DND-41 (cell line): ENCODE measurements around the gene MOXD1.

Experiments used
- ATAC-seq: fragments of 200-7000 bp; cut with Tn5 transposase; 3 replicates; pipeline ENCODE4 v1.9.1; 2021; ENCODE audit warnings: low read depth; ENCODE audit not compliant: insufficient read depth
- DNase-seq: peaks from one replicate; pipeline ENCODE4 v3.0.0-alpha.2; 2020
- H2AFZ ChIP-seq: 2 replicates; pipeline ENCODE4 v1.6.0; 2012; ENCODE audit warnings: low read depth, low read length
- H3K27ac ChIP-seq: 2 replicates; pipeline ENCODE4 v1.5.1; 2012; ENCODE audit warnings: low read length, inconsistent platforms
- H3K27me3 ChIP-seq: fragments of 200-600 bp; sonication (generic); 2 replicates; pipeline ENCODE4 v1.6.0; 2012; ENCODE audit warnings: low read length, mild to moderate bottlenecking, inconsistent platforms; ENCODE audit not compliant: insufficient read depth, poor library complexity
- H3K36me3 ChIP-seq: 2 replicates; pipeline ENCODE4 v1.5.1; 2012; ENCODE audit warnings: low read length, inconsistent platforms; ENCODE audit not compliant: insufficient read depth
- H3K4me1 ChIP-seq: 2 replicates; pipeline ENCODE4 v1.5.1; 2012; ENCODE audit warnings: mild to moderate bottlenecking, low read length; ENCODE audit not compliant: insufficient read depth
- H3K4me2 ChIP-seq: 2 replicates; pipeline ENCODE4 v1.6.0; 2012; ENCODE audit warnings: mild to moderate bottlenecking, moderate library complexity, low read length, inconsistent platforms; ENCODE audit not compliant: insufficient read depth
- H3K4me3 ChIP-seq, 2 experiments: fragments of 200-600 bp in 1 of 2; shearing (Covaris generic) in 1 of 2; 2 replicates each; pipeline ENCODE4 v1.5.1; 2012 to 2016; ENCODE audit warnings: inconsistent platforms in 2 of 2, low read length in 2 of 2, mild to moderate bottlenecking in 2 of 2, low read depth in 1 of 2, moderate library complexity in 1 of 2
- H3K79me2 ChIP-seq: 2 replicates; pipeline ENCODE4 v1.6.0; 2012; ENCODE audit warnings: low read length, inconsistent platforms; ENCODE audit not compliant: insufficient read depth
- H3K9ac ChIP-seq: 2 replicates; pipeline ENCODE4 v1.6.0; 2012; ENCODE audit warnings: low read depth, mild to moderate bottlenecking, inconsistent platforms, low read length, moderate library complexity
- H3K9me3 ChIP-seq: 2 replicates; pipeline ENCODE4 v1.5.1; 2012; ENCODE audit warnings: low read length, moderate library complexity, mild to moderate bottlenecking, inconsistent platforms; ENCODE audit not compliant: insufficient read depth, severe bottlenecking
- H4K20me1 ChIP-seq: 2 replicates; pipeline ENCODE4 v1.6.0; 2012; ENCODE audit warnings: low read length; ENCODE audit not compliant: insufficient read depth
- EZH2 ChIP-seq: IDR thresholded peaks from 3 replicates; pipeline ENCODE4 v1.6.1; 2012; ENCODE audit warnings: borderline replicate concordance, low read depth, mild to moderate bottlenecking, moderate library complexity, low read length, inconsistent platforms; ENCODE audit not compliant: severe bottlenecking
- TF ChIP-seq, protein P1 (sequence below): IDR thresholded peaks from 2 replicates; pipeline ENCODE4 v1.5.1; 2012; ENCODE audit warnings: borderline replicate concordance, low read length, moderate library complexity, mild to moderate bottlenecking; ENCODE audit not compliant: poor library complexity, severe bottlenecking; ENCODE audit errors: extremely low read depth

Gene MOXD1

DNA sequence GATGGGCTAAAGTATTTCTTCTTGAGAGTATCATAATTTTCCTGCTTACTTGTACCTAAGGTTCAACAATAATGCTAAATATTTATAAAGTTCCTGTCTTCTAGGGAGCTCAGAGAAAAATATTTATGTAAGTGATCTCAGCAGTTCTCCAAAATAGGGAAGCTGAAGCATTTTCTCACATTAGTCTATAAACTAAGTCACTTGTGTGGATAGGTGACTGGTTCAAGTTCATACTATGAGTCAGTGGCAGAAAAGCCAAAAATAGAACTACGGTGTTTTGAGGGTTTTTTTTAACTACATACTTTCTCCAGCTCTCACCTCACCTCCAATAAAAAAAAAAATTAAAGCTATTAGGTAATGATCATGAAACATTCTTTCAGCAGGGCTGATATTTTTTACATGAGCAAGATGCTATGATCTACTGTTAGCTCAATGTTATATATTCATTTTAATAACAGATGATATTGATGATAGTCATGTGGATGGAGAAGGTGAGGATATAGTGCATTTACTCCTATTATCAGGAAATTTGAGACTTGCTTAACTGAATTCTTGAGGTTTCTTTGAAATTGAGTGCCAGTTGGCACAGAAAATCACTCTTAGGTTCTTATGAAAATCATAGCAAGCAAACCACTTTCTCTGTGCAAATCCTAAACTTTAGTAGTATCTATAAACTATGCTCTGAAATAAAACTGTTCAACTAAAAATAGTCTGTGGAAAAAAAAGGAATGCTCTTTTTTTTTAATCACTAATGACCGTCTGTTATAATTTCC is 4.1 kb upstream of the MOXD1 start:
- Histone ChIP-seq H3K36me3 (no peaks in the 10 kb centered on the region), H3K4me2 (no peak overlapping the region)

DNA sequence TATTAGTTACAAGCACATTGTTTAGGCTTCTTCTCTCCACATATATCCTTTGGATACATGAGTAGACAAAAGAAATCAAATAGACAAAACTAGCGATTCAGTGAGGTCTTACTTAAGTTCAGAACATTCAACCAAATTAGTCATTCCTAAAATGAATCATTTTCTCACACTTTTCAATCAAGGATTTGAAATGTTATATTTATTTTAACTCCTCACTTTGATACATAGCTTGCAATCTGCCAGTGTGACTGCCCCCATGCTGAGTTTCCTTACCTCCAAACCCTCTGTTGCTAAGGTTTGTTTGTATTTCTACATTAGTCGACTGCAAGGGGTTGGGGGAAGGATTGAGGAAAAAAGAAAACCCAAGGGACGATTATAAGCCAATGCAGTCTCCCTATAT is 3.5 kb upstream of the MOXD1 start:
- TF ChIP-seq EZH2 = no peak
- Histone ChIP-seq H2AFZ (no peak overlapping the region), H3K27me3 (no peaks in the 10 kb centered on the region), H3K79me2 (no peaks in the 10 kb centered on the region), H3K4me2 (no peak overlapping the region), H4K20me1 (no peaks in the 10 kb centered on the region), H3K4me1 (no peaks in the 10 kb centered on the region), H3K4me3 (no peak overlapping the region), H3K36me3 (no peaks in the 10 kb centered on the region), H3K9ac (no peak overlapping the region), H3K27ac (no peak overlapping the region), H3K9me3 (no peaks in the 10 kb centered on the region)
- DNase-seq (no peak), ATAC-seq (no peak)

More for the DNA sequence above, 4.1 kb upstream of the MOXD1 start:
- no peak for TF ChIP-seq EZH2
- TF ChIP-seq, protein P1, sequence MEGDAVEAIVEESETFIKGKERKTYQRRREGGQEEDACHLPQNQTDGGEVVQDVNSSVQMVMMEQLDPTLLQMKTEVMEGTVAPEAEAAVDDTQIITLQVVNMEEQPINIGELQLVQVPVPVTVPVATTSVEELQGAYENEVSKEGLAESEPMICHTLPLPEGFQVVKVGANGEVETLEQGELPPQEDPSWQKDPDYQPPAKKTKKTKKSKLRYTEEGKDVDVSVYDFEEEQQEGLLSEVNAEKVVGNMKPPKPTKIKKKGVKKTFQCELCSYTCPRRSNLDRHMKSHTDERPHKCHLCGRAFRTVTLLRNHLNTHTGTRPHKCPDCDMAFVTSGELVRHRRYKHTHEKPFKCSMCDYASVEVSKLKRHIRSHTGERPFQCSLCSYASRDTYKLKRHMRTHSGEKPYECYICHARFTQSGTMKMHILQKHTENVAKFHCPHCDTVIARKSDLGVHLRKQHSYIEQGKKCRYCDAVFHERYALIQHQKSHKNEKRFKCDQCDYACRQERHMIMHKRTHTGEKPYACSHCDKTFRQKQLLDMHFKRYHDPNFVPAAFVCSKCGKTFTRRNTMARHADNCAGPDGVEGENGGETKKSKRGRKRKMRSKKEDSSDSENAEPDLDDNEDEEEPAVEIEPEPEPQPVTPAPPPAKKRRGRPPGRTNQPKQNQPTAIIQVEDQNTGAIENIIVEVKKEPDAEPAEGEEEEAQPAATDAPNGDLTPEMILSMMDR = no peak
- DNase-seq = no peak
- Histone ChIP-seq H3K9me3 (no peaks in the 10 kb centered on the region), H3K79me2 (no peaks in the 10 kb centered on the region), H3K27me3 (no peaks in the 10 kb centered on the region), H3K9ac (no peak overlapping the region), H2AFZ (no peak overlapping the region), H4K20me1 (no peaks in the 10 kb centered on the region), H3K4me1 (no peaks in the 10 kb centered on the region), H3K27ac (no peak overlapping the region), H3K4me3 (no peak overlapping the region)
- ATAC-seq = no peak

DNA sequence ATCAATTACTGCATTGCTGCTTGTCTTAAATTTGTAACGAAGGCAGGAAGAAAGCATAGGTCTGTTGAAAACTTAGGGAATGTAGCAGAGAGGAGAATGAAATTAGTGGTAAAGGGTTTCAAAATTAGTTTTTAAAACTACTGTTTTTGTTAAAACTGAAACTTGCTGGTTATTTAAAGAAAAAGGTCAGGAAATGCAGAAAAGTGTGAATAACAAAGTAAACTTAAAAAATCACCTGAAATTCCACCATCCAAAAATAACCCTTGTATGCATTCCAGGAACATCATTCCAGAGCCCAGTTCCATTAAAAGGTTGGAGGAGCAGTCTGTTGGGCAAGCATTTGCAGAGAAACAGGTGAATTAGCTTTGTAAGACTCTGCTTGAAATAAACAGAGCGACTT is 3.1 kb upstream of the MOXD1 start:
- H3K4me2 ChIP-seq = no peak overlapping the region
- no peaks in the 10 kb centered on the region for H3K79me2 ChIP-seq
- H3K4me3 ChIP-seq = no peak overlapping the region

DNA sequence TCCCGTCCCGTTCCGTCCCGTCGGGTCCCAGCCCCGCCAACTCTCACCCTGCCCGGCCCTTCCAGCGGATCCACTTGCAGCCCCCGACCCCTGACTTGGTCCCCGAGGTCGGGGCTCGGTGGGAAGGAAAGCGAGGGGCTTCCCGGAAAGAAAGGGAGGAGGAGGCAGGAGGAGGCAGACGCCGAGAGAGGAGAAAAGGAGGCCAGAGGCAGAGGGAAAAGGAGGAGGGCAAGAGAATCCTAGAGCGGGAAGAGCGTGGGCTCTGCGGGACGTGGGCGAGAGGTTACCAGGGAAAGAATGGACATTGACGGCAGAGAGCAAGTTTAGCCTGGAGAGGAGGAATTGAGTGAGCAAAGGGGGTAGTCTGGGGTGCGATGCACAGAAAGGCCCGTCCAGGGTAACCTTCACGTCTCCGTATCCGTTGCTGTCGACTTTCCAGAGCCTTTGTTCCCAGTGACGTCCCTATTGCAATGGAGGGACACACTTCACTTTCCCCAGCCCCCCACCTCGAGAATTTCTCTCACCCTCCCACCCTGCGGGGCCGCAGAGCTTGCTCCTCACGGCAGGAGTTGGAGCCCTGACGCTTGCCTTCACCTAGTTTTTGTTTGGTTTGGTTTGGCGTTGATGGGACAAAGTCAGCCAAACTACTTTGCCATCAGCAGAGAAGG is 477 bp upstream of the MOXD1 start:
- Histone ChIP-seq H3K27me3 (no peaks in the 10 kb centered on the region), H3K27ac (no peak overlapping the region), H3K9ac (no peak overlapping the region), H3K4me1 (no peaks in the 10 kb centered on the region), H4K20me1 (no peaks in the 10 kb centered on the region), H3K36me3 (no peaks in the 10 kb centered on the region), H3K4me2 (no peak overlapping the region), H3K4me3 (no peak overlapping the region), H2AFZ (no peak overlapping the region), H3K79me2 (no peaks in the 10 kb centered on the region), H3K9me3 (no peaks in the 10 kb centered on the region)
- DNase-seq = no peak
- TF ChIP-seq, protein P1 = no peak
- no peak for TF ChIP-seq EZH2
- ATAC-seq = no peak

More for the DNA sequence above, 3.1 kb upstream of the MOXD1 start:
- Histone ChIP-seq H3K4me1 (no peaks in the 10 kb centered on the region), H2AFZ (no peak overlapping the region), H3K27ac (no peak overlapping the region), H3K27me3 (no peaks in the 10 kb centered on the region), H4K20me1 (no peaks in the 10 kb centered on the region), H3K9ac (no peak overlapping the region), H3K9me3 (no peaks in the 10 kb centered on the region), H3K36me3 (no peaks in the 10 kb centered on the region)
- ATAC-seq (no peak), DNase-seq (no peak)
- TF ChIP-seq, protein P1 = no peak
- no peak for TF ChIP-seq EZH2
